DOHH2 (cell line): Measurements from ENCODE around the gene SCUBE3.

Source experiments
- CTCF ChIP-seq: fragments of 200-600 bp; sonication (generic); IDR thresholded peaks from one replicate; pipeline ENCODE4 v1.5.1; 2014; ENCODE audit warnings: antibody characterized with exemption, mild to moderate bottlenecking, low read depth, low read length; ENCODE audit not compliant: poor library complexity, severe bottlenecking
- EZH2phosphoT487 ChIP-seq: fragments of 200-600 bp; sonication (generic); IDR thresholded peaks from 2 replicates; pipeline ENCODE4 v1.6.1; 2017; ENCODE audit warnings: borderline replicate concordance, mild to moderate bottlenecking, antibody characterized with exemption, low read length, moderate library complexity, mixed read lengths

DNA sequence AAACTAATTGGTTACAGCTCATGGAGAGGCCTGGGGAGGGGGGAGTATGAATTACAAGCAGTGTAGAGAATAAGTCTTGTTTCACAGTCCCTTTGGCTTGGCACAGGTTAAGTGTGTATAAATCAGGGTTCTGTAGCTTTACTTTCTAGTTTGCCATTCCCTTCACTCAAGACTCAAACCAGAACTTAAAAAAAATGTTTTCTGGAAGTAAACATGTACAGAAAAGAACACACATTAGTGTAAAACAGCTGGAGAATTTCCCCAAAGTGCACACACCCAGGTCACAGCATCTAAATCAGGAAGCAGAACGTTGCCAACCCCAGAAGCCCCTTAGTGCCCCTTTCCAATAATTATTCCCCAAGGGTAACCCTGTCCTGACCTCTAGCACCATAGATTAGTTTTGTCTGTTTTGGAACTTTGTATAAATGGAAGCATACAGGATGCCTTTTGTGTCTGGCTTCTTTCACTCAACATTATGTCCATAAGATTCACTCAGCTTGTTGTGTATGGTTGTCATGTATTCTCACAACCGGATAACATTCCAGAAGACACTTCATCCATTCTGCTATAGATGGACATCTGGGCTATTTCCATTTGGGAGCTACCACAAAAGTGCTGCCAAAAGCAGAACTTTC is 33.7 kb upstream of the SCUBE3 start:
- no peak for TF ChIP-seq CTCF
- no peak for TF ChIP-seq EZH2phosphoT487
